K562 (cell line): ENCODE data around the gene TAS2R14. TPM values are rescaled to one million over a fixed set of nuclear protein-coding genes. Genes with fewer than 3 reads are reported as not detected.
A peak's percentile ranks its signal among the peaks of the same experiment; 100 is the strongest.

Source experiments
- ATAC-seq: fragments of 200-7000 bp; cut with Tn5 transposase; 3 replicates; pipeline ENCODE4 v1.9.1; 2020; ENCODE audit warnings: moderate library complexity
- BruUV-seq: library from RNA; stranded (reverse); fragments of 400-500 nt; replicated peaks from 2 replicates; lab custom pipeline; 2021; lab: Mats Ljungman, UMichigan
- CTCF ChIA-PET: fragments of 300-600 bp; formaldehyde crosslinking; extraction: SDS; loops from one replicate; lab custom pipeline; 2021; ENCODE audit warnings: low intra/inter-chr PET ratio; lab: Yijun Ruan, JAX
- POLR2A ChIA-PET: fragments of 300-600, 350-650 bp; sonication (Branson Sonifier 250); formaldehyde crosslinking; extraction: SDS; loops from one replicate; lab custom pipeline; 2021; ENCODE audit warnings: antibody characterized with exemption, inconsistent platforms; lab: Yijun Ruan, JAX
- DNase-seq, 4 experiments: peaks; one replicate each; pipeline versions ENCODE4 v3.0.0 to v3.0.0-alpha.2; 2011 to 2018; ENCODE audit warnings: low spot score in 3 of 4, mixed read lengths in 3 of 4; ENCODE audit errors: extremely low read depth in 1 of 4
- FAIRE-seq: peaks from 2 replicates; lab custom pipeline; 2011; peaks lifted over from hg19 to GRCh38; lab: Jason Lieb, UNC
- H2AFZ ChIP-seq: 2 replicates; pipeline ENCODE4 v1.6.0; 2011; ENCODE audit warnings: low read depth, low read length, control low read depth, inconsistent platforms
- H3K27ac ChIP-seq: fragments of 200-600 bp; 3 replicates; pipeline ENCODE4 v1.8.0; 2011; ENCODE audit warnings: low read depth, mild to moderate bottlenecking, control low read depth, inconsistent platforms, low read length, moderate library complexity, mixed read lengths; ENCODE audit errors: extremely low read depth
- H3K27me3 ChIP-seq, 2 experiments: fragments of 300-600 bp in 1 of 2; 2 replicates in 1 of 2; 3 replicates in 1 of 2; pipeline versions ENCODE4 v1.6.0 to v1.8.0; 2011; ENCODE audit warnings: inconsistent platforms in 2 of 2, low read length in 2 of 2, mild to moderate bottlenecking in 1 of 2, mixed read lengths in 1 of 2, moderate library complexity in 1 of 2; ENCODE audit not compliant: control insufficient read depth in 2 of 2, insufficient read depth in 2 of 2
- H3K36me3 ChIP-seq: fragments of 300-600 bp; 3 replicates; pipeline ENCODE4 v1.8.0; 2011; ENCODE audit warnings: mild to moderate bottlenecking, low read length, inconsistent platforms; ENCODE audit not compliant: control insufficient read depth, insufficient read depth
- H3K4me1 ChIP-seq, 2 experiments: fragments of 200-600 bp in 1 of 2; replicated peaks in 1 of 2; 2 replicates in 1 of 2; 3 replicates in 1 of 2; pipeline versions ENCODE4 v1.5.1 to v1.8.0; 2011; ENCODE audit warnings: inconsistent platforms in 2 of 2, low read length in 2 of 2, mild to moderate bottlenecking in 1 of 2, mixed read lengths in 1 of 2, moderate library complexity in 1 of 2; ENCODE audit not compliant: control insufficient read depth in 2 of 2, insufficient read depth in 2 of 2
- H3K4me2 ChIP-seq: 2 replicates; pipeline ENCODE4 v1.6.1; 2011; ENCODE audit warnings: low read length, control low read depth, inconsistent platforms, mixed read lengths; ENCODE audit not compliant: insufficient read depth
- H3K4me3 ChIP-seq: fragments of 200-600 bp; sonication (generic), shearing (Covaris generic); 2 replicates; pipeline ENCODE4 v1.5.1; 2016; ENCODE audit warnings: control low read depth, inconsistent platforms
- H3K79me2 ChIP-seq: fragments of 200-600 bp; 3 replicates; pipeline ENCODE4 v1.8.0; 2011; ENCODE audit warnings: low read length, inconsistent platforms; ENCODE audit not compliant: control insufficient read depth, insufficient read depth
- H3K9ac ChIP-seq, 2 experiments: 2 replicates each; pipeline versions ENCODE4 v1.6.0 to v1.6.1; 2011; ENCODE audit warnings: low read depth in 2 of 2, low read length in 2 of 2, control low read depth in 1 of 2, inconsistent platforms in 1 of 2, mild to moderate bottlenecking in 1 of 2, mixed read lengths in 1 of 2; ENCODE audit not compliant: insufficient read depth in 1 of 2
- H3K9me1 ChIP-seq: one replicate; pipeline ENCODE4 v1.6.0; 2011; ENCODE audit warnings: inconsistent platforms, mild to moderate bottlenecking, low read length, moderate library complexity; ENCODE audit not compliant: control insufficient read depth, insufficient read depth
- H3K9me3 ChIP-seq: replicated peaks from 2 replicates; pipeline ENCODE4 v1.5.1; 2011; ENCODE audit warnings: low read depth, low read length, inconsistent platforms; ENCODE audit not compliant: control insufficient read depth, insufficient read depth
- H4K20me1 ChIP-seq: replicated peaks from 2 replicates; pipeline ENCODE4 v1.6.1; 2011; ENCODE audit warnings: low read length, inconsistent platforms, mixed read lengths; ENCODE audit not compliant: control insufficient read depth, insufficient read depth
- C11orf30 ChIP-seq: fragments of 450-650 bp; IDR thresholded peaks from 2 replicates; pipeline ENCODE4 v1.6.1; 2016; ENCODE audit warnings: low read depth, mild to moderate bottlenecking
- FOXM1 ChIP-seq, 2 experiments: fragments of 450-650 bp in 1 of 2; sonication (generic) in 1 of 2; formaldehyde crosslinking in 1 of 2; IDR thresholded peaks; 2 replicates each; pipeline versions ENCODE4 v1.6.1 to v1.9.0; 2017 to 2022; ENCODE audit warnings: low read depth in 2 of 2, mild to moderate bottlenecking in 2 of 2, missing genetic modification reagents in 1 of 2, moderate library complexity in 1 of 2
- GATAD2B ChIP-seq: fragments of 450-650 bp; IDR thresholded peaks from 2 replicates; pipeline ENCODE4 v1.6.1; 2017; ENCODE audit warnings: mild to moderate bottlenecking, borderline replicate concordance
- MAFF ChIP-seq: IDR thresholded peaks from 2 replicates; pipeline ENCODE4 v1.6.1; 2012; ENCODE audit warnings: low read length, improper control_type of control experiment
- MAFG ChIP-seq: fragments of 450-650 bp; conservative IDR thresholded peaks from 2 replicates; pipeline ENCODE4 v1.6.1; 2016; ENCODE audit warnings: missing genetic modification characterization, missing compliant biosample characterization
- NFE2 ChIP-seq: IDR thresholded peaks from 2 replicates; pipeline ENCODE4 v1.6.1; 2014; ENCODE audit warnings: antibody characterized with exemption, low read depth
- NFE2L1 ChIP-seq: fragments of 450-650 bp; IDR thresholded peaks from 2 replicates; pipeline ENCODE4 v1.6.1; 2016; ENCODE audit warnings: missing genetic modification characterization, low read depth, mild to moderate bottlenecking, missing compliant biosample characterization, moderate library complexity, borderline replicate concordance
- OTX1 ChIP-seq: fragments of 450-650 bp; formaldehyde crosslinking; IDR thresholded peaks from 2 replicates; pipeline ENCODE4 v1.4.0; 2022; ENCODE audit warnings: mild to moderate bottlenecking
- ZNF184 ChIP-seq: sonication (generic); formaldehyde crosslinking; IDR thresholded peaks from 2 replicates; pipeline ENCODE4 v1.5.0; 2020; ENCODE audit warnings: missing genetic modification reagents
- ZNF316 ChIP-seq: fragments of 450-650 bp; IDR thresholded peaks from 2 replicates; pipeline ENCODE4 v1.6.1; 2016
- ZNF347 ChIP-seq: fragments of 450-650 bp; formaldehyde crosslinking; IDR thresholded peaks from 2 replicates; pipeline ENCODE4 v1.4.0; 2020; ENCODE audit warnings: low read depth, mild to moderate bottlenecking, moderate library complexity
- WGBS: fragments of 100-300 bp; shearing (Covaris generic); methylation state at CpG from one replicate; pipeline ENCODE4 v1.1.6; 2016; ENCODE audit warnings: low coverage, mixed read lengths; ENCODE audit not compliant: insufficient coverage; ENCODE audit errors: missing lambda C conversion rate; 5-methylcytosine and 5-hydroxymethylcytosine counted together
- in situ Hi-C: fragments of 300-500 bp; cut with MboI; formaldehyde crosslinking; loops from 4 replicates; pipeline ENCODE4 v1.15.0; 2018; ENCODE audit warnings: inconsistent platforms, mixed read lengths
- intact Hi-C: fragments of 100-400 bp; cut with micrococcal nuclease; formaldehyde crosslinking; loops from 2 replicates; pipeline ENCODE4 v1.14.2; 2022
- polyA plus RNA-seq, 8 experiments: library from polyadenylated mRNA; depleted of rRNA in 4 of 8; stranded (reverse) in 5 of 8; unstranded in 3 of 8; fragments of >200 nt; fragmentation: Nextera tagmentation in 2 of 8; fragmentation: Illumina TruSeq in 1 of 8; extraction: Ambion mirVana in 2 of 8; extraction: Trizol in 1 of 8; gene quantifications; 2 replicates each; pipeline versions ENCODE4 v1.2.1 to v1.2.3, GENCODE V29; 2011 to 2014; ENCODE audit warnings: inconsistent platforms in 1 of 8, missing spikeins in 1 of 8
- total RNA-seq, 7 experiments: library from RNA; depleted of rRNA in 6 of 7; stranded (reverse); fragments of >200 nt in 6 of 7; fragmentation: Illumina TruSeq in 2 of 7; extraction: Trizol in 2 of 7; gene quantifications; 2 replicates each; pipeline versions ENCODE4 v1.2.1 to v1.2.3, GENCODE V29; 2011 to 2021; ENCODE audit warnings: low replicate concordance in 1 of 7

TAS2R14 gene
- total and polyA plus RNA-seq, 9 of the 15 experiments (the other 6 are each of a cell fraction or from before 2014, with no cell fraction given) = 1.2 to 4.2 (median 2.4) TPM

DNA sequence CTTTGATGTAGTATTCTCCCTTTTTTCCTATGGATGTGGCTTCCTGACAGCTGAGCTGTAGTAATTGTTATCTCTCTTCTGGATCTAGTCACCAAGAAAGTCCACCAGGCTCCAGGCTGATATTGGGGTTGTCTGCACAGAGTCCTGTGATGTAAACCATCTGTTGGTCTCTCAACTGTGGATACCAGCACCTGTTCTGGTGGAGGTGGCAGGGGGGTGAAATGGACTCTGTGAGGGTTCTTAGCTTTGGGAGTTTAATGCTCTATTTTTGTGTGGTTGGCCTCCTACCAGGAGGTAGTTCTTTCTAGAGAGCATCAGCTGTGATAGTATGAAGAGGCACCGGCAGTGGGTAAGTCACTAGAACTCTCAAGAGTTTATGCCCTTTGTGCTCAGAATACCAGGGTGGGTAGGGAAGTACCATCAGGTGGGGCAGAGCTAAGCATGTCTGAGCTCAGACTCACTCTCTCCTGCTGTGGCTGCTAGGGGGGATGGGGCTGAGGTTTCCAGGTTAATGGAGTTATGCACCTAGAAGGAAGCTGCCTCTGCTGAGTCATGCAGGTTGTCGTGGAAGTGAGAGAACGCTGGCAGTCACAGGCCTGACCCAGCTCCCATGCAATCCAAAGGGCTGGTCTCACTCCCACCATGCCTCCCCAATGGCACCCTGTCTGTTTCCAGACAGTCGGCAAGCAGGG, 3.0 kb upstream of the TAS2R14 start:
- POLR2A ChIA-PET = interaction anchor here (0.7 kb wide), 1 partner anchor 132 kb away, joined by 3 read pairs; the partner anchor contains the start of gene TAS2R9

DNA sequence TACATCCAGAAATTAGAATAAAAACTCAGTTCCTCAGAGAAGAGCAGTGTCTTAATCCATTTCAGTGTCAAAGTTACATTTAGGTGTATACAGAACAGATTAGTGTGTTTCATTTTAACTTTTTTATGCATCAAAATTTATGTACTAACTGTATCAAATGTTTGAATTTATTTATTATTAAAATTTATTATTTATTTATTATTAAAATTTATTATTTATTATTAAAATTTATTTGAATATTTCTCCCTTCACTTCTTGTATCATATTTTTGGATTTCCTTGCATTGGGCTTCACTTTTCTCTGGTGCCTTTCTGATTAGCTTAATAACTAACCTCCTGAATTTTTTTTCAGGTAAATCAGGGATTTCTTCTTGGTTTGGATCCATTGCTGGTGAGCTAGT, 2.3 kb upstream of the TAS2R14 start:
- Histone ChIP-seq H3K4me3 (no peak overlapping the region), H3K79me2 (no peaks in the 10 kb centered on the region), H4K20me1 (no peaks in the 10 kb centered on the region), H3K36me3 (no peaks in the 10 kb centered on the region), H3K9me1 (no peaks in the 10 kb centered on the region), H3K4me2 (no peak overlapping the region), H3K9ac (no peak overlapping the region), H3K9me3 (no peaks in the 10 kb centered on the region), H3K4me1 (peaks cover 0 to 7% of the 10 kb centered on the region in 2 experiments; a peak in 2 of 5 replicates), H3K27ac (no peak overlapping the region), H3K27me3 (no peaks in the 10 kb centered on the region), H2AFZ (no peak overlapping the region)
- ChIA-PET POLR2A (no interaction called here), CTCF (no interaction called here)
- intact Hi-C loops = no loop called here
- in situ Hi-C loops = no loop called here
- TF ChIP-seq OTX1 (CRISPR knock-in tag) (no peak), ZNF184 (CRISPR knock-in tag) (no peak), FOXM1 (IDR thresholded peaks at IDR 0.05; ENCODE audit: low read depth) (no peak), FOXM1 (CRISPR knock-in tag; IDR thresholded peaks at IDR 0.05; ENCODE audit: low read depth) (no peak)
- BruUV-seq = no TSS peak
- DNase-seq (no peak), ATAC-seq (no peak), FAIRE-seq (no peak)

More for the DNA sequence above, 3.0 kb upstream of the TAS2R14 start:
- WGBS = 29% methylated on average over 3 of the region's 4 CpGs
- no peaks in the 10 kb centered on the region for H3K9me3 ChIP-seq
- H3K4me1 ChIP-seq = peaks cover 0 to 7% of the 10 kb centered on the region in 2 experiments; a peak in 2 of 5 replicates
- DNase-seq (peak in 2 of 4 experiments; percentile 4 to 39), FAIRE-seq (no peak)
- H3K9ac ChIP-seq = 0 out of 4 replicates have a peak overlapping the region, but pooled peaks of 1 of the 2 experiments have one; percentile 50
- BruUV-seq = no TSS peak
- peak overlapping the region; percentile 44; the same call in 1 of the 3 replicates for H3K27ac ChIP-seq
- no peaks in the 10 kb centered on the region for H3K9me1 ChIP-seq
- CTCF ChIA-PET = no interaction called here
- intact Hi-C loops = no loop called here
- in situ Hi-C loops = no loop called here
- H3K27me3 ChIP-seq = no peaks in the 10 kb centered on the region
- no peaks in the 10 kb centered on the region for H3K79me2 ChIP-seq
- H3K4me2 ChIP-seq = no peak overlapping the region
- no peak for TF ChIP-seq GATAD2B
- no peak for TF ChIP-seq ZNF347 (CRISPR knock-in tag)
- TF ChIP-seq NFE2L1 = no peak
- TF ChIP-seq C11orf30 = peak; percentile 65
- peak; percentile 61 for TF ChIP-seq MAFG
- peak; percentile 51 for TF ChIP-seq ZNF316
- TF ChIP-seq NFE2 = peak; percentile 79
- peak; percentile 15; the same call in 1 of the 2 replicates for TF ChIP-seq MAFF
- TF ChIP-seq, all 486 proteins: peak for 5
- Histone ChIP-seq H3K36me3 (no peaks in the 10 kb centered on the region), H2AFZ (no peak overlapping the region), H3K4me3 (no peak overlapping the region), H4K20me1 (no peaks in the 10 kb centered on the region)
- peak; percentile 81 for ATAC-seq
